GM23248 (cell line): ENCODE results near the gene TIMP4. TPM values are rescaled to one million over a fixed set of nuclear protein-coding genes. Genes with fewer than 3 reads are reported as not detected.

ENCODE experiments used
- DNase-seq: peaks from one replicate; pipeline ENCODE4 v3.0.0-alpha.2; 2015
- H2AFZ ChIP-seq: fragments of 200-600 bp; sonication (generic); 2 replicates; pipeline ENCODE4 v1.6.1; 2016; ENCODE audit warnings: antibody characterized with exemption
- H3F3A ChIP-seq: fragments of 200-600 bp; sonication (generic); 2 replicates; pipeline ENCODE4 v1.6.1; 2016; ENCODE audit warnings: mild to moderate bottlenecking, antibody characterized with exemption, mixed run types; ENCODE audit not compliant: insufficient read depth
- H3K27ac ChIP-seq: fragments of 200-600 bp; sonication (generic); 2 replicates; pipeline ENCODE4 v1.5.1; 2016; ENCODE audit warnings: mild to moderate bottlenecking
- H3K27me3 ChIP-seq: fragments of 200-600 bp; sonication (generic); replicated peaks from 2 replicates; pipeline ENCODE4 v1.6.1; 2016; ENCODE audit warnings: mild to moderate bottlenecking; ENCODE audit not compliant: insufficient read depth
- H3K36me3 ChIP-seq: fragments of 200-600 bp; sonication (generic); 2 replicates; pipeline ENCODE4 v1.6.1; 2016; ENCODE audit warnings: low read depth, mild to moderate bottlenecking
- H3K4me1 ChIP-seq: fragments of 200-600 bp; sonication (generic); 2 replicates; pipeline ENCODE4 v1.6.1; 2016; ENCODE audit warnings: mild to moderate bottlenecking; ENCODE audit not compliant: insufficient read depth
- H3K4me2 ChIP-seq: fragments of 200-600 bp; sonication (generic); one replicate; pipeline ENCODE4 v1.6.1; 2016; ENCODE audit warnings: mild to moderate bottlenecking; ENCODE audit not compliant: unreplicated experiment
- H3K4me3 ChIP-seq: fragments of 200-600 bp; sonication (generic); 2 replicates; pipeline ENCODE4 v1.5.1; 2016; ENCODE audit warnings: mild to moderate bottlenecking
- H3K79me2 ChIP-seq: fragments of 200-600 bp; sonication (generic); 2 replicates; pipeline ENCODE4 v1.6.1; 2016; ENCODE audit warnings: mild to moderate bottlenecking; ENCODE audit not compliant: insufficient read depth
- H3K9ac ChIP-seq: fragments of 200-600 bp; sonication (generic); 2 replicates; pipeline ENCODE4 v1.6.1; 2016; ENCODE audit warnings: mild to moderate bottlenecking
- H3K9me2 ChIP-seq: fragments of 200-600 bp; sonication (generic); 2 replicates; pipeline ENCODE4 v1.6.1; 2016; ENCODE audit warnings: mixed run types, mild to moderate bottlenecking, moderate library complexity; ENCODE audit not compliant: insufficient read depth
- H3K9me3 ChIP-seq: fragments of 200-600 bp; sonication (generic); one replicate; pipeline ENCODE4 v1.6.1; 2017; ENCODE audit warnings: low read depth
- H4K20me1 ChIP-seq: fragments of 200-600 bp; sonication (generic); 2 replicates; pipeline ENCODE4 v1.6.0; 2016; ENCODE audit not compliant: insufficient read depth
- EZH2 ChIP-seq: fragments of 200-600 bp; sonication (generic); IDR thresholded peaks from 2 replicates; pipeline ENCODE4 v1.6.1; 2018; ENCODE audit warnings: antibody characterized with exemption, mild to moderate bottlenecking; ENCODE audit not compliant: insufficient read depth, poor library complexity, severe bottlenecking
- EZH2phosphoT487 ChIP-seq: fragments of 200-600 bp; sonication (generic); IDR thresholded peaks from 2 replicates; pipeline ENCODE4 v1.6.1; 2018; ENCODE audit warnings: antibody characterized with exemption, moderate library complexity, mild to moderate bottlenecking, low read depth; ENCODE audit not compliant: insufficient read depth
- WGBS, 2 experiments: methylation state at CpG; one replicate each; pipeline ENCODE4 v1.1.6; 2015 to 2017; ENCODE audit warnings: low lambda C conversion rate in 2 of 2, low coverage in 1 of 2; ENCODE audit errors: missing lambda C conversion rate in 2 of 2; 5-methylcytosine and 5-hydroxymethylcytosine counted together
- in situ Hi-C: fragments of 300-500 bp; cut with MboI; formaldehyde crosslinking; loops from 2 replicates; pipeline ENCODE4 v1.15.0; 2020
- polyA plus RNA-seq: library from polyadenylated mRNA; unstranded; fragments of >200 nt; fragmentation: Nextera tagmentation; extraction: Ambion mirVana; gene quantifications from 2 replicates; pipeline ENCODE4 v1.2.1, GENCODE V29; 2016
- total RNA-seq: library from RNA; depleted of rRNA; stranded (reverse); fragments of >200 nt; shearing (Covaris generic); gene quantifications from 2 replicates; pipeline ENCODE4 v1.2.3, GENCODE V29; 2014

TIMP4 gene
- total and polyA plus RNA-seq, 2 experiments from 2014 or later: 0.54 TPM; not detected in 1

- Histone ChIP-seq H3K4me3 (no peak overlapping the region), H3K4me2 (no peak overlapping the region), H3F3A (peaks cover 32% of the 10 kb centered on the region), H2AFZ (no peak overlapping the region), H4K20me1 (no peaks in the 10 kb centered on the region), H3K9ac (no peak overlapping the region), H3K27ac (no peak overlapping the region), H3K9me3 (no peaks in the 10 kb centered on the region), H3K27me3 (no peaks in the 10 kb centered on the region), H3K9me2 (no peaks in the 10 kb centered on the region), H3K79me2 (no peaks in the 10 kb centered on the region), H3K4me1 (peaks cover 48% of the 10 kb centered on the region), H3K36me3 (no peaks in the 10 kb centered on the region)
- in situ Hi-C loops: no loop called here
- TF ChIP-seq EZH2phosphoT487 (no peak), EZH2 (no peak)
- WGBS, 2 experiments: 88 to 90% methylated on average over 6 of the region's 6 CpGs
- DNase-seq: no peak
Observed at GRCh38 chr3:12190832-12191231, 32.1 kb upstream of the TIMP4 start.

DNA sequence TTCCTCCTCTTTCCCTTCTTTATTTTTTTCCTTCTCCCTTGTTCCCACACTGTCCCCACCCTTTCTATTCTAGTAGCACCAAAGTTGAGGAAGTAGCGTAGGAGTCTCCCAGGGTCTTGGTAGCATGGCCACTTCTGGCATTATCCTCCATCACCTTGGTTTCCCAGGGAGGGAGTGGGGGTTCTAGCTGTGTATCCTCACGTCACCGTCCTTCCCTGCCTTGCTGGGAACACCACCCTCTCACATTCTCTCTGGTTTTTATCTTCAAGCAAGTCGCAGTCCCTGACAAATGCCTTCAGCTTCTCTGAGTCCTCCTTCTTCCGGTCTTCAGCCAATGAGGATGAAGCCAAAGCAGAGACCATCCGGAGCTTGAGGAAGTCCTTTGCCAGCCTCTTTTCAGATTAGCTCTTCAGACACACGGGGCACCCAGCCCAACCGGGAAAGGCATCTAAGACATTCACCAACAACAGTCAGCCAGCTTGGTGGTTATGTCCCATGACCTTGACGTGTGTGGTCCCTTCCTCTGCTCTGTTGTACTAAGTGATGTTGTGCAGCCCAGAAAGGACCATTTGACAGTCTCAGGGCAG is 31.6 kb upstream of the TIMP4 start:
- no peaks in the 10 kb centered on the region for H3K27me3 ChIP-seq
- DNase-seq: no peak
- no peaks in the 10 kb centered on the region for H3K9me3 ChIP-seq
- WGBS, 2 experiments: 94% methylated on average over 9 of the region's 9 CpGs
- H3K9me2 ChIP-seq: no peaks in the 10 kb centered on the region
- TF ChIP-seq EZH2 (no peak), EZH2phosphoT487 (no peak)
- H2AFZ ChIP-seq: no peak overlapping the region
- no peak overlapping the region for H3K27ac ChIP-seq
- peaks cover 32% of the 10 kb centered on the region for H3F3A ChIP-seq
- H3K4me3 ChIP-seq: no peak overlapping the region
- no peaks in the 10 kb centered on the region for H3K79me2 ChIP-seq
- peaks cover 45% of the 10 kb centered on the region for H3K4me1 ChIP-seq
- H3K4me2 ChIP-seq: no peak overlapping the region
- no peak overlapping the region for H3K9ac ChIP-seq
- no peaks in the 10 kb centered on the region for H4K20me1 ChIP-seq
- no peaks in the 10 kb centered on the region for H3K36me3 ChIP-seq
- in situ Hi-C loops: no loop called here

GRCh38 chr3:12188681-12189287 is 30.1 kb upstream of the TIMP4 start:
- Histone ChIP-seq H3K9me3 (no peaks in the 10 kb centered on the region), H3K79me2 (no peaks in the 10 kb centered on the region), H3K9me2 (no peaks in the 10 kb centered on the region), H3F3A (peaks cover 20% of the 10 kb centered on the region), H3K9ac (no peak overlapping the region), H2AFZ (no peak overlapping the region), H3K36me3 (no peaks in the 10 kb centered on the region), H3K4me2 (no peak overlapping the region), H3K27ac (no peak overlapping the region), H3K4me1 (peaks cover 29% of the 10 kb centered on the region), H3K4me3 (no peak overlapping the region), H4K20me1 (no peaks in the 10 kb centered on the region), H3K27me3 (no peaks in the 10 kb centered on the region)
- TF ChIP-seq EZH2phosphoT487 (no peak), EZH2 (no peak)
- in situ Hi-C loops: no loop called here
- WGBS, 2 experiments: 54 to 68% methylated on average over 8 of the region's 8 CpGs
- no peak for DNase-seq

GRCh38 chr3:12188328-12188648 is 29.6 kb upstream of the TIMP4 start:
- 93 to 96% methylated on average over 4 of the region's 4 CpGs for WGBS, 2 experiments
- no peak overlapping the region for H3K4me2 ChIP-seq
- H3F3A ChIP-seq: peaks cover 17% of the 10 kb centered on the region
- no peaks in the 10 kb centered on the region for H4K20me1 ChIP-seq
- DNase-seq: no peak
- H3K9me3 ChIP-seq: no peaks in the 10 kb centered on the region
- in situ Hi-C loops: no loop called here
- peak overlapping the region; percentile 65 for H3K27ac ChIP-seq
- no peak overlapping the region; the same call in 1 of the 2 replicates for H2AFZ ChIP-seq
- no peaks in the 10 kb centered on the region for H3K79me2 ChIP-seq
- no peaks in the 10 kb centered on the region for H3K27me3 ChIP-seq
- H3K4me3 ChIP-seq: no peak overlapping the region
- peak overlapping the region; percentile 66; the same call in 1 of the 2 replicates for H3K9ac ChIP-seq
- H3K9me2 ChIP-seq: no peaks in the 10 kb centered on the region
- peaks cover 27% of the 10 kb centered on the region for H3K4me1 ChIP-seq
- no peaks in the 10 kb centered on the region for H3K36me3 ChIP-seq
- TF ChIP-seq EZH2 (no peak), EZH2phosphoT487 (no peak)
